ENCODE data around the gene GRB14. TPM values are rescaled to one million over a fixed set of nuclear protein-coding genes. Genes with fewer than 3 reads are reported as not detected.
"Not testable (repeated sequence)": the region's sequence is repeated elsewhere in the genome, so short reads cannot be mapped to it uniquely, and the experiment has no call there.

GRB14 gene
- total RNA-seq, 1 donor from 2014 or later: 2.7 TPM

DNA sequence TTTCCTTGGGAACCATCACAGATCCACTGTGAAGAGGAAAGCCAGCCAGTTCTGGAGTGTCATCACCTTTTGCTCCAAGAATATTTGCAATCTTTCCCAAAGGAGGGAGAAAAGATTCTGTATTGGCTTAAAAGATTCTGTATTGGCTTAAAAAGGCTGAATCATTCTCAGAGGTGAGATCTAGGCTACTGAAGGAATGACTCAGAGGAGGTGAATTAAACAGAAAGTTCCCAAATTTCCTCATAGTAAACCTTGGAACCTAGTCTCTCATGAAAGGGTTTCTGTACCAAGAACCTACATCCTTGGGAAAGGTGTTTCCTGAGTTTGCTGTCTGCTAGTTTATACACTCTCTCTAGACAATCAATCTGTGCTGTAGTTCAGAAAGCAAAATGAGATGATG lies 34.1 kb upstream of the GRB14 start:
- Histone ChIP-seq H3K9me3 (no peaks in the 10 kb centered on the region), H3K4me3 (no peak overlapping the region), H3K36me3 (no peaks in the 10 kb centered on the region), H3K27ac (no peak overlapping the region), H3K27me3 (no peaks in the 10 kb centered on the region), H3K4me1 (no peaks in the 10 kb centered on the region)
- no peak for DNase-seq (ENCODE audit: extremely low spot score in 2 of 2)
- TF ChIP-seq POLR2AphosphoS5 (IDR thresholded peaks at IDR 0.05; ENCODE audit: insufficient read depth in 1 of 2, low read depth in 1 of 2) (no peak), POLR2A (IDR thresholded peaks at IDR 0.05) (no peak)
- TF ChIP-seq, protein P1, sequence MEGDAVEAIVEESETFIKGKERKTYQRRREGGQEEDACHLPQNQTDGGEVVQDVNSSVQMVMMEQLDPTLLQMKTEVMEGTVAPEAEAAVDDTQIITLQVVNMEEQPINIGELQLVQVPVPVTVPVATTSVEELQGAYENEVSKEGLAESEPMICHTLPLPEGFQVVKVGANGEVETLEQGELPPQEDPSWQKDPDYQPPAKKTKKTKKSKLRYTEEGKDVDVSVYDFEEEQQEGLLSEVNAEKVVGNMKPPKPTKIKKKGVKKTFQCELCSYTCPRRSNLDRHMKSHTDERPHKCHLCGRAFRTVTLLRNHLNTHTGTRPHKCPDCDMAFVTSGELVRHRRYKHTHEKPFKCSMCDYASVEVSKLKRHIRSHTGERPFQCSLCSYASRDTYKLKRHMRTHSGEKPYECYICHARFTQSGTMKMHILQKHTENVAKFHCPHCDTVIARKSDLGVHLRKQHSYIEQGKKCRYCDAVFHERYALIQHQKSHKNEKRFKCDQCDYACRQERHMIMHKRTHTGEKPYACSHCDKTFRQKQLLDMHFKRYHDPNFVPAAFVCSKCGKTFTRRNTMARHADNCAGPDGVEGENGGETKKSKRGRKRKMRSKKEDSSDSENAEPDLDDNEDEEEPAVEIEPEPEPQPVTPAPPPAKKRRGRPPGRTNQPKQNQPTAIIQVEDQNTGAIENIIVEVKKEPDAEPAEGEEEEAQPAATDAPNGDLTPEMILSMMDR (IDR thresholded peaks at IDR 0.05): no peak
- intact Hi-C loops (cut with DNase I): no loop called here

DNA sequence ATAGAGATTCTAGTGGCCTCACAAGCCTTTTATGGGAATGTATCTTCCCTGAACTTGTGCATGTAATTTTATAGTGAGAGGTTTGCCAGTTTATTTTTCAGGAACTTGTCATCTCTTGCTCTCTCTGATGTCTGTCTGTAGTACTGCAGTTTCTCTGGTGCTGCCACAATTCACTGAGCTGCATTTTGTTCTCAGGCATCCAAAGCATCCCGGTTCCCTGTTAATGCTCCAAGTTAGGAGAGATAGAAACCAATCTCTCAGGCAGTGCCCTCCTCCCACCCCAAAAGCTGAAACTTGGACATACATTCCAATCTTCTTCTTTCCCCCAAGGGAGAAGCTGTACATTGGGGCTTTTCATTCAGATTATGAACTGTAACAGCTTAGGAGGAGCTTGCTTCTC lies 30.1 kb upstream of the GRB14 start:
- intact Hi-C loops (cut with DNase I): no loop called here
- Histone ChIP-seq H3K4me1 (no peaks in the 10 kb centered on the region), H3K4me3 (no peak overlapping the region), H3K27ac (no peak overlapping the region), H3K9me3 (peaks cover 6% of the 10 kb centered on the region), H3K36me3 (no peaks in the 10 kb centered on the region), H3K27me3 (no peaks in the 10 kb centered on the region)
- no peak for DNase-seq (ENCODE audit: extremely low spot score in 2 of 2)
- TF ChIP-seq POLR2A (IDR thresholded peaks at IDR 0.05) (no peak), POLR2AphosphoS5 (IDR thresholded peaks at IDR 0.05; ENCODE audit: insufficient read depth in 1 of 2, low read depth in 1 of 2) (no peak)
- TF ChIP-seq, protein P1 (IDR thresholded peaks at IDR 0.05): no peak

- no peak overlapping the region for H3K27ac ChIP-seq
- no peaks in the 10 kb centered on the region for H3K36me3 ChIP-seq
- peaks cover 6% of the 10 kb centered on the region for H3K9me3 ChIP-seq
- DNase-seq (ENCODE audit: extremely low spot score in 2 of 2): no peak
- H3K4me3 ChIP-seq: no peak overlapping the region
- H3K4me1 ChIP-seq: no peaks in the 10 kb centered on the region
- intact Hi-C loops (cut with DNase I): no loop called here
- TF ChIP-seq POLR2AphosphoS5 (IDR thresholded peaks at IDR 0.05; ENCODE audit: insufficient read depth in 1 of 2, low read depth in 1 of 2) (no peak), POLR2A (IDR thresholded peaks at IDR 0.05) (no peak)
- TF ChIP-seq, protein P1 (IDR thresholded peaks at IDR 0.05): no peak
- H3K27me3 ChIP-seq: no peaks in the 10 kb centered on the region
Observed at GRCh38 chr2:164644036-164644700, 22.9 kb upstream of the GRB14 start.

DNA sequence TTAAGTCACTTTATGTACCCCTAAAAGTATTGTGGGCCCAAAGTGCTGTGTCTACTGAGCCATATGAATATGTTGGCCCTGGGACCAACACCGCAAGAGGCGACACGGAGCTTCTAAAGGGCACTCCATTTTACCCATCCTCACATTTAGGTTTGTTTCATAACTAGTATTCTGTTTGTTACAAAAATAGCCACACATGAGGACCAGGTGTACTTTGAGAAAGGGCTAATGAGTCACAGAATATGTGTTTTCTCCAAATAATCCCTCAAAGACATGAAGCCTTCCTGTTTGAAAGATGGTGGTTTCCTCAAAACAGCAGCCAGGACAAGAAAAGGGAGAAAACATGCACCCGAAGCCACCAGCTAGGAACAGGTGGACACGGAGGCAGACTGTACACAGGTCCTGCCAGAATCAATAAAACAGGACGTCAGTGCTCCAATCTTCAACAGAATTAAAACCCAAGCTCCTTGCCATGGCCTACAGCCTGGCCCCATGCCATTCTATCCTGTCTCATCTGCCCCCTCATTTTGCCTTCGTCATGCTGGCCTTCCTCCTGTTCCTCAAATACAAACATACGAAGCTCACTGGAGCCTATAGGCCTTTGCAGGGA lies 21.8 kb upstream of the GRB14 start:
- intact Hi-C loops (cut with DNase I): no loop called here
- no peak overlapping the region for H3K4me3 ChIP-seq
- DNase-seq (ENCODE audit: extremely low spot score in 2 of 2): no peak
- TF ChIP-seq, protein P1 (IDR thresholded peaks at IDR 0.05): no peak
- TF ChIP-seq POLR2A (IDR thresholded peaks at IDR 0.05): no peak
- no peak for TF ChIP-seq POLR2AphosphoS5 (IDR thresholded peaks at IDR 0.05; ENCODE audit: insufficient read depth in 1 of 2, low read depth in 1 of 2)
- no peak overlapping the region for H3K27ac ChIP-seq
- H3K36me3 ChIP-seq: no peaks in the 10 kb centered on the region
- H3K4me1 ChIP-seq: no peaks in the 10 kb centered on the region
- no peaks in the 10 kb centered on the region for H3K27me3 ChIP-seq
- peaks cover 3% of the 10 kb centered on the region for H3K9me3 ChIP-seq

GRCh38 chr2:164642268-164642667 lies 21.0 kb upstream of the GRB14 start:
- H3K4me3 ChIP-seq: no peak overlapping the region
- H3K36me3 ChIP-seq: no peaks in the 10 kb centered on the region
- DNase-seq (ENCODE audit: extremely low spot score in 2 of 2): no peak
- no peaks in the 10 kb centered on the region for H3K9me3 ChIP-seq
- intact Hi-C loops (cut with DNase I): no loop called here
- no peak overlapping the region for H3K27ac ChIP-seq
- H3K27me3 ChIP-seq: no peaks in the 10 kb centered on the region
- TF ChIP-seq, protein P1 (IDR thresholded peaks at IDR 0.05): no peak
- TF ChIP-seq POLR2A (IDR thresholded peaks at IDR 0.05) (no peak), POLR2AphosphoS5 (IDR thresholded peaks at IDR 0.05; ENCODE audit: insufficient read depth in 1 of 2, low read depth in 1 of 2) (no peak)
- no peaks in the 10 kb centered on the region for H3K4me1 ChIP-seq

GRCh38 chr2:164628319-164628718 lies 7.0 kb upstream of the GRB14 start:
- H3K9me3 ChIP-seq; H3K36me3 ChIP-seq; H3K4me1 ChIP-seq; DNase-seq (ENCODE audit: extremely low spot score in 2 of 2); H3K27me3 ChIP-seq; H3K27ac ChIP-seq; intact Hi-C loops (cut with DNase I); H3K4me3 ChIP-seq: not testable (repeated sequence)

All from vagina (tissue), 2 donors.